Activated CD4-positive, alpha-beta memory T cell treated with anti-CD3 and anti-CD28 coated beads for 36 hours (primary cell): ENCODE results near the gene INSC. TPM values are rescaled to one million over a fixed set of nuclear protein-coding genes. Genes with fewer than 3 reads are reported as not detected.

Experiments used
- CTCF ChIA-PET: fragments of 350-600 bp; sonication (Branson Sonifier 250); formaldehyde crosslinking; loops from one replicate; lab custom pipeline; 2021; ENCODE audit warnings: antibody characterized with exemption, inconsistent platforms; lab: Charles Lee
- POLR2A ChIA-PET: fragments of 350-600 bp; sonication (Branson Sonifier 250); formaldehyde crosslinking; loops from one replicate; lab custom pipeline; 2021; ENCODE audit warnings: antibody characterized with exemption; lab: Charles Lee
- DNase-seq: peaks from one replicate; pipeline ENCODE4 v3.0.0-alpha.2; 2020
- H3K27ac Mint-ChIP-seq: one replicate; pipeline ENCODE4 v1.8.0; 2021; ENCODE audit warnings: mixed read lengths
- H3K27me3 Mint-ChIP-seq: one replicate; pipeline ENCODE4 v1.8.0; 2021; ENCODE audit warnings: mixed read lengths
- H3K36me3 Mint-ChIP-seq: one replicate; pipeline ENCODE4 v1.8.0; 2021; ENCODE audit warnings: mixed read lengths
- H3K4me1 Mint-ChIP-seq: one replicate; pipeline ENCODE4 v1.8.0; 2021; ENCODE audit warnings: low read depth, mixed read lengths
- H3K4me3 Mint-ChIP-seq: one replicate; pipeline ENCODE4 v1.8.0; 2021; ENCODE audit warnings: mild to moderate bottlenecking, mixed read lengths
- H3K9me3 Mint-ChIP-seq: one replicate; pipeline ENCODE4 v1.8.0; 2021; ENCODE audit warnings: mixed read lengths
- intact Hi-C: fragments of 100-400 bp; cut with micrococcal nuclease; formaldehyde crosslinking; loops from one replicate; pipeline ENCODE4 v1.15.1; 2023
- total RNA-seq, 2 experiments: library from RNA; stranded (reverse); gene quantifications; one replicate each; pipeline ENCODE4 v1.2.3, GENCODE V29; 2021

Gene INSC
- total RNA-seq, 2 experiments from 2014 or later = 0.34 to 0.36 TPM

- intact Hi-C loops = no loop called here
- Mint-ChIP-seq H3K4me1 (no peaks in the 10 kb centered on the region), H3K27ac (no peak overlapping the region), H3K9me3 (no peaks in the 10 kb centered on the region), H3K27me3 (peaks cover 11% of the 10 kb centered on the region), H3K36me3 (no peaks in the 10 kb centered on the region), H3K4me3 (no peak overlapping the region)
- ChIA-PET CTCF (no interaction called here), POLR2A (no interaction called here)
- no peak for DNase-seq
Measured at GRCh38 chr11:15176646-15177163, 62.0 kb downstream of the INSC start.

- Mint-ChIP-seq H3K36me3 (no peaks in the 10 kb centered on the region), H3K4me3 (no peak overlapping the region), H3K9me3 (no peaks in the 10 kb centered on the region), H3K27me3 (peaks cover 11% of the 10 kb centered on the region), H3K27ac (no peak overlapping the region), H3K4me1 (no peaks in the 10 kb centered on the region)
- intact Hi-C loops = no loop called here
- ChIA-PET POLR2A (no interaction called here), CTCF (no interaction called here)
- DNase-seq = no peak
Measured at GRCh38 chr11:15177491-15177890, 62.8 kb downstream of the INSC start.

- Mint-ChIP-seq H3K9me3 (no peaks in the 10 kb centered on the region), H3K27me3 (peaks cover 11% of the 10 kb centered on the region), H3K27ac (no peak overlapping the region), H3K4me1 (no peaks in the 10 kb centered on the region), H3K4me3 (no peak overlapping the region), H3K36me3 (no peaks in the 10 kb centered on the region)
- ChIA-PET CTCF (no interaction called here), POLR2A (no interaction called here)
- DNase-seq = no peak
- intact Hi-C loops = no loop called here
Measured at GRCh38 chr11:15178214-15178613, 63.5 kb downstream of the INSC start.

- Mint-ChIP-seq H3K27ac (no peak overlapping the region), H3K9me3 (no peaks in the 10 kb centered on the region), H3K4me3 (no peak overlapping the region), H3K36me3 (no peaks in the 10 kb centered on the region), H3K27me3 (peaks cover 7% of the 10 kb centered on the region), H3K4me1 (no peaks in the 10 kb centered on the region)
- DNase-seq = no peak
- ChIA-PET POLR2A (no interaction called here), CTCF (no interaction called here)
- intact Hi-C loops = no loop called here
Measured at GRCh38 chr11:15179167-15179566, 64.4 kb downstream of the INSC start.

- intact Hi-C loops = no loop called here
- no peaks in the 10 kb centered on the region for H3K4me1 Mint-ChIP-seq
- H3K36me3 Mint-ChIP-seq = no peaks in the 10 kb centered on the region
- no peak for DNase-seq
- H3K9me3 Mint-ChIP-seq = no peaks in the 10 kb centered on the region
- POLR2A ChIA-PET = no interaction called here
- no peak overlapping the region for H3K4me3 Mint-ChIP-seq
- peaks cover 4% of the 10 kb centered on the region for H3K27me3 Mint-ChIP-seq
- CTCF ChIA-PET = no interaction called here
- no peak overlapping the region for H3K27ac Mint-ChIP-seq
Measured at GRCh38 chr11:15180212-15180792, 65.6 kb downstream of the INSC start.

GRCh38 chr11:15182372-15182771 is 67.6 kb downstream of the INSC start:
- Mint-ChIP-seq H3K9me3 (no peaks in the 10 kb centered on the region), H3K27me3 (peaks cover 6% of the 10 kb centered on the region), H3K36me3 (no peaks in the 10 kb centered on the region), H3K4me1 (no peaks in the 10 kb centered on the region), H3K4me3 (no peak overlapping the region), H3K27ac (no peak overlapping the region)
- ChIA-PET POLR2A (no interaction called here), CTCF (interaction anchor here (1.1 kb wide), 1 partner anchor 82 kb away, joined by 5 read pairs; no protein-coding TSS in a partner anchor)
- DNase-seq = no peak
- intact Hi-C loops = no loop called here

GRCh38 chr11:15185021-15185420 is 70.3 kb downstream of the INSC start:
- ChIA-PET POLR2A (no interaction called here), CTCF (no interaction called here)
- Mint-ChIP-seq H3K36me3 (no peaks in the 10 kb centered on the region), H3K4me3 (no peak overlapping the region), H3K27me3 (peaks cover 2% of the 10 kb centered on the region), H3K9me3 (no peaks in the 10 kb centered on the region), H3K27ac (no peak overlapping the region), H3K4me1 (no peaks in the 10 kb centered on the region)
- intact Hi-C loops = no loop called here
- DNase-seq = no peak

GRCh38 chr11:15186146-15186545 is 71.4 kb downstream of the INSC start:
- H3K9me3 Mint-ChIP-seq = no peaks in the 10 kb centered on the region
- CTCF ChIA-PET = no interaction called here

GRCh38 chr11:15189189-15189588 is 74.5 kb downstream of the INSC start:
- DNase-seq = no peak
- H3K9me3 Mint-ChIP-seq = no peaks in the 10 kb centered on the region
- no peak overlapping the region for H3K4me3 Mint-ChIP-seq
- intact Hi-C loops = no loop called here
- no peaks in the 10 kb centered on the region for H3K4me1 Mint-ChIP-seq
- ChIA-PET POLR2A (no interaction called here), CTCF (interaction anchor here (0.7 kb wide), 1 partner anchor 281 kb away, joined by 3 read pairs; no protein-coding TSS in a partner anchor)
- no peak overlapping the region for H3K27ac Mint-ChIP-seq
- no peaks in the 10 kb centered on the region for H3K36me3 Mint-ChIP-seq
- peaks cover 2% of the 10 kb centered on the region for H3K27me3 Mint-ChIP-seq

More at GRCh38 chr11:15186146-15186545, 71.4 kb downstream of the INSC start:
- Mint-ChIP-seq H3K36me3 (no peaks in the 10 kb centered on the region), H3K27me3 (peaks cover 2% of the 10 kb centered on the region), H3K4me3 (no peak overlapping the region), H3K27ac (no peak overlapping the region), H3K4me1 (no peaks in the 10 kb centered on the region)
- intact Hi-C loops = no loop called here
- POLR2A ChIA-PET = no interaction called here
- DNase-seq = no peak

GRCh38 chr11:15189641-15190365 is 75.1 kb downstream of the INSC start:
- H3K9me3 Mint-ChIP-seq = no peaks in the 10 kb centered on the region
- H3K36me3 Mint-ChIP-seq = no peaks in the 10 kb centered on the region
- ChIA-PET POLR2A (no interaction called here), CTCF (interaction anchor here (0.7 kb wide), 1 partner anchor 282 kb away, joined by 3 read pairs; no protein-coding TSS in a partner anchor)
- no peak for DNase-seq
- H3K27me3 Mint-ChIP-seq = peaks cover 2% of the 10 kb centered on the region
- no peak overlapping the region for H3K27ac Mint-ChIP-seq
- H3K4me1 Mint-ChIP-seq = no peaks in the 10 kb centered on the region
- no peak overlapping the region for H3K4me3 Mint-ChIP-seq
- intact Hi-C loops = no loop called here

GRCh38 chr11:15190611-15191010 is 75.9 kb downstream of the INSC start:
- no peak overlapping the region for H3K4me3 Mint-ChIP-seq
- ChIA-PET POLR2A (no interaction called here), CTCF (no interaction called here)
- no peaks in the 10 kb centered on the region for H3K36me3 Mint-ChIP-seq
- H3K27me3 Mint-ChIP-seq = peaks cover 2% of the 10 kb centered on the region
- intact Hi-C loops = no loop called here
- H3K4me1 Mint-ChIP-seq = no peaks in the 10 kb centered on the region
- H3K9me3 Mint-ChIP-seq = no peaks in the 10 kb centered on the region
- H3K27ac Mint-ChIP-seq = no peak overlapping the region
- no peak for DNase-seq

GRCh38 chr11:15192005-15192556 is 77.4 kb downstream of the INSC start:
- Mint-ChIP-seq H3K4me3 (no peak overlapping the region), H3K36me3 (no peaks in the 10 kb centered on the region), H3K4me1 (no peaks in the 10 kb centered on the region), H3K27ac (no peak overlapping the region), H3K9me3 (no peaks in the 10 kb centered on the region), H3K27me3 (no peaks in the 10 kb centered on the region)
- intact Hi-C loops = no loop called here
- no peak for DNase-seq
- ChIA-PET CTCF (no interaction called here), POLR2A (no interaction called here)
